Pulmonary artery endothelial cell (primary cell): ENCODE data around the gene C16orf74. TPM values are rescaled to one million over a fixed set of nuclear protein-coding genes. Genes with fewer than 3 reads are reported as not detected.

ENCODE experiments used
- DNase-seq: peaks from one replicate; pipeline ENCODE4 v3.0.0-alpha.2; 2011; ENCODE audit warnings: low read depth, low spot score
- total RNA-seq: library from RNA; depleted of rRNA; stranded (reverse); fragments of >200 nt; gene quantifications from 2 replicates; pipeline ENCODE4 v1.2.3, GENCODE V29; 2014

The C16orf74 gene
- total RNA-seq, 1 donor from 2014 or later: 40.8 TPM

GRCh38 chr16:85774811-85775210, 23.9 kb upstream of the C16orf74 start:
- no peak for DNase-seq

GRCh38 chr16:85774136-85774535, 23.2 kb upstream of the C16orf74 start:
- DNase-seq: no peak

DNA sequence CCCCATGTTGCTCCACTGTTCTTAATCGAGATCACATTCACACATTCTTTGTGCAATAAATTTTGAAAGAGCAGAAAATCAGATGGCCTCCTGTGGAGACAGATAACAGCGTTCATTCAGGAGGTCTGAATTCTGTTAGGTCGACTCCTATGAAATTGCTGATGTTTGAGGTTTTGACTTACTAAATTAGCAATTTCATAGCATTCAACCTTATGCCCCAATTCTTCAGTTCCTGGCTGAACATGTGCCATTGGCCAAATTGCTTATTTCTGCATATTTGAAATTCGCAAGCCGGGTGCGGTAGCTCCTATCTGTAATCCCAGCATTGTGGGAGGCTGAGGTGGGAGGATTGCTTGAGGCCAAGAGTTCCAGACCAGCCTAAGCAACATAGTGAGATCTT, 22.1 kb upstream of the C16orf74 start:
- no peak for DNase-seq

DNA sequence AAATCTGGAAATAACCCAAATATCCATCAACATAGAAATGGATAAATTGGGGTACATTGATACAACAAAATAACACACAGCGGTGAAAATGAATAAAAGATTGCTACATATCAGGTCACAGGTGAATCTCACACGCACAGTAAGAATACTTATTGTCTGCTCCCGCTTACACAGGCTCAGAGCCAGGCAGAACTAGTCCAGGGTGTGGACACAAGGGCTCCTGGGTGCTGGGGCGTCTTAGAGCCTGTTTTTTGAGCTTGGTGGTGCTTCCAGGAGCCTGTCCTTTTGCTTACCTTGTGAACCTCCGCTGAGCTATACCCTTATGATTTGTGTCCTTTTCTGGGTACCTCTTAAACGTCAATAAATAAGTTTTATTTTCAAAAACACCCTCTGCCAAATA, 19.8 kb upstream of the C16orf74 start:
- no peak for DNase-seq

DNA sequence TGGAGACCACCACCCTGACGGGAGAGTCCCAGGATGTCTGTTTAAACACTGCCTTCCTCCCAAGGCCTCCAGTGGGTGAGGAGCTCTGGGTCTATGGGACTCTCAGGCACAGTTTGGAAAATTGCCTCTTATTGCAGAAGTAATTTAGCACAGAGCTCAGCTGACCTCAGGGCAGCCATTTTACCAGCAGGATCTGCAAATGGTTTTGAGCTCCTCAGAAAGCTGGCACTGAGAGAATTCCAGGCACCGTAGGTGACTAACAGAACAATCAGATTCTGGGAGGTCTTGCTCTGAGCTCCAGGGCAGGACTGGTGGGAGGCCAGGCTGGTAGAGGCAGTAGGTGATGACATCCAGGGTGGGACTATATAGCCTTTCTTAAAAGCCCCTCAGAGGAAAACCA, 17.3 kb upstream of the C16orf74 start:
- DNase-seq: no peak

DNA sequence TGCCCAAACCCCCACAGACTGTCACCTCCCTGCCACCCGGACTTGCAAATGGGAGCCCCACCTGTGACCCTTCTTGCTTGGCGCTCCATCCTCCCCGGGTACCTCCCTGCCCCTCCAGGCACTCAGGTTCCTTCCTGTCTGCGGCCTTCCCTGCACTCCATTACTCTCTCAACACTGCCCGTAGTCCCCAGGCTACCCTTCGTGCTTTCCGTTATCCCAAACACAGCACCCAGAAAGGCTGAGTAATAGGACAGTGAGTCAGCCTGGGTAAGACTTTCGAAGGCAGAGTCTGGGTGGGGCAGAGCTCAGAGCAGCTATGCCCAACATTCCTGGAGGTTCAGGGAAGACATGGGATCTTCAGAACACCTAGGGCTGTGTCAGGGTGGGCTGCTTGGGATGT, 16.6 kb upstream of the C16orf74 start:
- peak; percentile 45 for DNase-seq

- no peak for DNase-seq
These were observed 14.9 kb upstream of the C16orf74 start for GRCh38 chr16:85765767-85766166.

- DNase-seq: no peak
These were observed 14.3 kb upstream of the C16orf74 start for GRCh38 chr16:85765211-85765610.

GRCh38 chr16:85763616-85764015, 12.7 kb upstream of the C16orf74 start:
- no peak for DNase-seq

DNA sequence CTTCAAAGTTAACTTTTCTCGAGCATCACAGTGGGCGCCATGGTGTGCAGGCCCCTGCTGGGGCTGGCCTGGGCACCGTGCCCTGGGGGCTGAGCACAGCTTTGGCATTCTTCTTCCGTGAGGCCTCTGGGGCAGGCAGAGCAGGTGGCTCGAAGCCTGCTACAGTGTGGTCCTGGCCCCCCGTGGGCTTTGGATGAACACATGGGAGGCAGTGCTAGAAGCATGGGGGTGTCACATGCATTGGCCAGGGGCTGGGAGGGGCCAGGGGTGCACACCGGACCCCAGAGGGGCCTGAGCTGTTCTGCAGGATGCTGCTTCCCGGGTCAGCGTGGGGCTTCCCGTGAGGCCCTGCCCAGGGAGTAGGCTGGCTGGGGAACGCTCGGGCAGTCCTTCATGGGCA, 12.1 kb upstream of the C16orf74 start:
- DNase-seq: no peak

DNA sequence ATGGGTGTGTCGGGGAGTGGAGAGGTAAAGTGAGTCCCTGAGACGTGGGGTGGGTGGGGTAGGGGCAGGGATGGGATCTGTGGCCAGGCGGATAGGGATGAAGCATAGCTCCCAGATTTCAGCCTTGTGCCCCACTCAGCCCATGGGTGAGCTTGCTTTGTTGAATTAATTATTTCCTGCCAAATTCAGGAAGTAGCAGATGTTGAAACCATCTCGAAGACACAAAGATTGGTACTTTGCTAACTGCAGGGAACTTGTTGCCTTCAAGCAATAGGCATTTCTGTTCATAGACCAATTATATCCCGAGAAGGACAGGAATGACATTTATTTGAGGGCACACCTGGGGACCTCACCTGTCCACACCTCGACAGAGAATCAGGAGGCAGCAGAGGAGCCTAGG, 11.0 kb upstream of the C16orf74 start:
- DNase-seq: no peak

GRCh38 chr16:85759631-85760419, 8.9 kb upstream of the C16orf74 start:
- DNase-seq: no peak

GRCh38 chr16:85759136-85759535, 8.2 kb upstream of the C16orf74 start:
- no peak for DNase-seq

DNA sequence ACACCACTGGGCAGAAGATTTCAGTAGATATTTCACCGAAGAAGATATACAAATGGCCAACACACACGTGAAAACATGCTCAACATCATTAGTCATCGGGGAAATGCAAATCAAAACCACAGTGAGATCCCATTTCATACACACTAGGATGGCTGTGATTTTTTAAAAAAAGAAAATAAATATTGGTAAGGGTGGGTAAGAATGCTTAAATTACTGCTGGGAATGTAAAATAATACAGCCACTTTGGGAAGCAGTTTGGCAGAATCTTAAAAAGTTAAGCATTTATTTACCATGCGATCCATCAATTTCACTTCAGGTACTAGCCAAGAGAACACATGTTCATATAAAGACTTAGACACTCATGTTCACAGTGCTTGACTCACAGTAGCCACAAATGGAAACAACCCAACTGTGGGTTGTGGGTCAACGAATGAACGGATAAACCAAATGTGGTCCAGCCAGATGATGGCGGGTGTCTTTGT, 6.5 kb upstream of the C16orf74 start:
- DNase-seq: no peak

DNA sequence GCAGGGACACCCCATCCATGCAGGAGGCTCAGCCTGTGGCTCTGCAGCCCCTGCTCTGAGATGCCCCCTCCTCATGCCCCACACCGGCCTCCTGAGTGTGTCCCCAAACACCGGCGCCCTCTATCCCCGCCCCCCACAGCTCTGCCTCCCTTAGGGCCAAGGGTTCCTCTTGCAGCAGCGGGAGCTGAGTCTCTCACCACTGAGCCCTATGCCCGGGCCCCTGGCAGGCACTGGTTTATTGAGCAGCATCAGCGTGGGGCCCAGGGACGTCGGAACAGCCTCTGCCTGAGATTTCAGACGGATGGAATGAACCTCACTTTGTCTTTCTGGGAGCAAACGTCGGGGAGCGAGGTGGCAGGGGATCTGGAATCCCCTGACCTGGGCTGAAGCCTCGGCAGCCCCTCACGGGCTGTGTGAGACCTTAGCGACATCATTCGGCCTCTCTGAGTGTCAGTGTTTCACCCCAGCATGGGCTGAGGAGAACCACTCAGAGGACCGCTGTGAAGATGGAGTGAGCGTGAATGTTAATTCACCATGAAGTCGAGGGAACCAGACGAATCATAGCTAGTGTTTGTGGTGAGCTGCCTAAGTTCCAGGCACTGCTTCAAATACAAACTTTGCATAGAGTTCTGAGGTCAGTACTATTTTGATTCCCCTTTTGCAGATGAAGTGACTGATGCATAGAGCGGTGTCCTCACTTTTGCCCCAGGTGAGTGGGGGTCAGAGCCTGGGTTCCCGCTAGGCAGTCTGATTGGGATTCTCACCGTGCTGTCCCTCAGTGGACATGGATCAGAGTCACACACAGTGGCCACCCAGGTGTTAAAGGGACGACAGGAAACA, 5.3 kb upstream of the C16orf74 start:
- no peak for DNase-seq

DNA sequence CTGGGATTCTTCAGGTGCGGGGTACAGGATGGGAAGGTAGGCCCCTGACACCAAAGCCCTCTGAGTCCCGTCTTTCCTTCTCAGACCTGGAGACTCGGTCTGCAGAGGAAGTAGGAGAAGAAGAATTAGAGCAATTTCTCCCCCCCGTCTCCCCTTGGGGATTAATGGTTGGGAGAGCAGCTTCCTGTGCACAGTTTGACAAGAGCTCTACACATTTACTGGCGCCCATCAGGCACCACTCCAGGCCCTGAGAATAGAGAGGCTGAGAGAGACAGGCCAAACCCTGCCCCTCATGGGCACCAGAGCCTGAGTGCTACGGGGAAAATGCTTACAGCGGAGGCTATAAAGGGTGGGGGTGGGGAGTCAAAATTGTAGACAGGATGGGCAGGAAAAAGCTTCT, 3.5 kb upstream of the C16orf74 start:
- DNase-seq: no peak

- no peak for DNase-seq
These were observed 3.1 kb upstream of the C16orf74 start for GRCh38 chr16:85753976-85754375.

- DNase-seq: no peak
These were observed 2.7 kb upstream of the C16orf74 start for GRCh38 chr16:85753559-85753958.

DNA sequence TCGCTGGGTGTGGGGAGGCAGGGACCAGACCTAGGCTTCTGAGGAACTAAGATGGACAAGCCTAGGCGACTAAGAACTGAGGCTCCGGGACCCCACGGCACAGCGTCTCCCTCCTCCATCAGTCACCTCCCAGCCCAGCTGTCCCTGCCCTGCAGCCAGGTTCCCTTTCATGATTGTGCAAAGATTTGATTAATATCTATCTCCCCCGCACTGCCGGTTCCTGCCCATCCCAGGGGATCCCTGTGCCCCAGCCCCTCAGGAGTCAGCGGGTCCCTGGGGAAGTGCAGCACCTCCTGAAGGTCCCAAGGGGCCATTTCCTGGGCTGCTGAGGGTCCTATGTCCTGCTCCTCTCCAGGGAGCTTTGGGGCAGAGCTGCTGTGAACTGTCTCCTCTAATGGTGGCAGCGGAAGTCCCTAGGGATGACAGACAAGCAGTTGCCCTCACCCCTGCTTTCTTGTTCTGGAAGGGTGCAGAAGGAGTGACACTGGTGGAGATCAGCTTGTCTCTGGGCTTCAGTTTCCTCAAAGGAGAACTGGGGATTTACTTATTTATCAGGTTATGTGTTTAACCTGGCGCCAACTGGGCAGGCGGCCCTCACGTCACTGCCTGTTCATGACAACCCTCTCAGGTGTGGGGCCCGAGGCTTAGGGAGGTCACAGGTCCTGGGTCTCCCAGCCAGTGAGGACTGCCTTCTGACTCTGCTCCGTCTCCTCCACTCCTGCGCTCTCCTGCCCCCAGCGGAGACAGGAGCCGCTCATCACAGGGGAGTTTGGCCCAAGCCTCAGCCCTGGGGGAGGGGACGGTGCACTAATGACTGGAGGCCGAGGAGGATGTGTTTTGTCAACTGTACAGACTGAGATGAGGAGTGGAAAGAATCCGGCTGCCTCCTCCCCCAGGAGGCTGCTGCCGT, 1.9 kb upstream of the C16orf74 start:
- no peak for DNase-seq

GRCh38 chr16:85751698-85752501, 1.0 kb upstream of the C16orf74 start:
- peak; percentile 40 for DNase-seq
